ENCODE results near the gene ASPDH. TPM values are rescaled to one million over a fixed set of nuclear protein-coding genes. Genes with fewer than 3 reads are reported as not detected.

Gene ASPDH
- total and polyA plus RNA-seq, 7 experiments from 2014 or later = not detected

DNA sequence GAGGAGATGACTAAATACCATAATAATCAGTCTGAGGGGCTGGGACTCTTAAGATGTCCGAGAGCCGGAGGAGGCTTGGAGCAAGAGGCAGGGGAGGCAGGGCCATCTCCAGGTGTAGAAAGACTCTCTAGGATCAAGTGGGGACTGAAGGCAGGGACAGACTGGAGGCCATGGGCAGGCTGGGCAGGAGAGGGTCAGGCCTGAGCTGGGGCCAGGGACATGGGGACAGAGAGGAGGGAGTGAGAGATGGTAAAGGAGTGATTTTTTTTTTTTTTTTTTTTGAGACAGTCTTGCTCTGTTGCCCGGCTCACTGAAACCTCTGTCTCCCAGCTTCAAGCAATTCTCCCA lies 4.9 kb downstream of the ASPDH start:
- peaks cover 0 to 2% (median 0%) of the 10 kb centered on the region in 11 donors for H3K9me3 Mint-ChIP-seq
- Histone ChIP-seq H3K27ac (ENCODE audit: low read depth, low read length) (peak overlapping the region; percentile 18), H3K9me3 (ENCODE audit: control insufficient read depth in 2 of 3, low read length in 3 of 3) (no peaks in the 10 kb centered on the region), H3K36me3 (ENCODE audit: control insufficient read depth in 2 of 3, insufficient read depth in 3 of 3, low read length in 3 of 3) (peaks cover 0 to 6% (median 0%) of the 10 kb centered on the region in 3 experiments), H3K4me1 (ENCODE audit: control insufficient read depth in 2 of 2, insufficient read depth in 2 of 2, low read length in 2 of 2) (peaks cover 7 to 16% of the 10 kb centered on the region in 2 donors), H3K27me3 (ENCODE audit: control insufficient read depth in 2 of 2, insufficient read depth in 2 of 2, low read length in 2 of 2) (no peaks in the 10 kb centered on the region), H3K4me3 (ENCODE audit: low read length) (no peak overlapping the region)
- H3K27ac Mint-ChIP-seq = peak overlapping the region; percentile 9 to 86 (median 64)
- intact Hi-C loops (cut with micrococcal nuclease) = no loop called here
- no peak for DNase-seq
- peaks cover 0 to 27% (median 19%) of the 10 kb centered on the region in 7 donors for H3K4me1 Mint-ChIP-seq
- H3K27me3 Mint-ChIP-seq = peaks cover 0 to 5% (median 0%) of the 10 kb centered on the region in 5 donors
- ATAC-seq = no peak
- H3K4me3 Mint-ChIP-seq = peak overlapping the region in 5 of 10 donors; percentile 26 to 77 (median 44)
- H3K36me3 Mint-ChIP-seq = peaks cover 0 to 10% (median 0%) of the 10 kb centered on the region in 5 donors
- ChIA-PET CTCF (no interaction called here), POLR2A (interaction anchor here (0.5 kb wide), 1 partner anchor 8 kb away, joined by 3 read pairs; no protein-coding TSS in a partner anchor)

DNA sequence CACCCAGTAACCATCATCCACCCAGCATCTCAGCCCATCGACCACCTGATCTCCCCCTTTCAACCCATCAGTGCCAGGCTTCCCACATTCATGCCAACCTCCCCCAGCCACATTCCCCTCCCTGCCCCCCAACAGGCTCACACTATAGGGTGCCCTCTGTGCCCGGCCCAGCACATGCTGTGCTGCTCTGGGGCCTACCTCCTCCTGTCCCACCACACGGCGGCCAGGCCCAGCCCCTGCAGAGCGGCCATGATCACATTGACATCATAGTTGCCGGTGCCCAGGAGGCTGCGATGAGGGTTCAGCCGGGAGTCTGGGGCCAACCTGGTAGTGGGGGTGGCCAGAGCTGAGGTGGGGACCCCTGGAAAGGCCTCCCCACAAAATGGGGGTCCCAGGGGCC lies 6.3 kb downstream of the ASPDH start:
- ChIA-PET POLR2A (no interaction called here), CTCF (no interaction called here)
- no peak overlapping the region for H3K27ac ChIP-seq (ENCODE audit: low read depth, low read length)
- H3K4me1 ChIP-seq (ENCODE audit: control insufficient read depth in 2 of 2, insufficient read depth in 2 of 2, low read length in 2 of 2) = peaks cover 7 to 16% of the 10 kb centered on the region in 2 donors
- H3K36me3 ChIP-seq (ENCODE audit: control insufficient read depth in 2 of 3, insufficient read depth in 3 of 3, low read length in 3 of 3) = peaks cover 0 to 6% (median 0%) of the 10 kb centered on the region in 3 experiments
- H3K4me3 Mint-ChIP-seq = no peak overlapping the region
- H3K27me3 Mint-ChIP-seq = peaks cover 0 to 2% (median 0%) of the 10 kb centered on the region in 5 donors
- H3K9me3 ChIP-seq (ENCODE audit: control insufficient read depth in 2 of 3, low read length in 3 of 3) = no peaks in the 10 kb centered on the region
- intact Hi-C loops (cut with micrococcal nuclease) = no loop called here
- H3K9me3 Mint-ChIP-seq = peaks cover 0 to 2% (median 0%) of the 10 kb centered on the region in 11 donors
- H3K27ac Mint-ChIP-seq = peak overlapping the region in 1 of 9 donors; percentile 62
- peaks cover 0 to 25% (median 19%) of the 10 kb centered on the region in 7 donors for H3K4me1 Mint-ChIP-seq
- ATAC-seq (no peak), DNase-seq (no peak)
- H3K36me3 Mint-ChIP-seq = peaks cover 0 to 10% (median 0%) of the 10 kb centered on the region in 5 donors
- no peaks in the 10 kb centered on the region for H3K27me3 ChIP-seq (ENCODE audit: control insufficient read depth in 2 of 2, insufficient read depth in 2 of 2, low read length in 2 of 2)
- H3K4me3 ChIP-seq (ENCODE audit: low read length) = no peak overlapping the region

DNA sequence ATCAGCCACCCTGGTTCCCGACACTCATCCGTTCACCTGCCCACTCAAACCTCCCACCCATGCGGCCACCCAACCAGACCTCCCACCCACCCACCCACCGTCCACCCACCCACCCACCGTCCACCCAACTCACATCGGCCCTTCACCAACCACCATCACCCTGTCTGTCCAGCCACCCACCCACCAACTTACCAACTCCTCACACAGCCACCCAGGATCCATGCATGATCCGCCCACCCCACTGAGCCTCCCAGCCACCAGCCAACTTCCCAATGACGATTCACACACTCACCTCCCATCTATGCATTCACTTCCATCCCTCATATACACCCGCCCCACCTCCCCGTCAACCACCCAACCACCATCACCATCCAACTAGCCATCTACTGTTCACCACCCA lies 7.0 kb downstream of the ASPDH start:
- DNase-seq = no peak
- Histone ChIP-seq H3K9me3 (ENCODE audit: control insufficient read depth in 2 of 3, low read length in 3 of 3) (no peaks in the 10 kb centered on the region), H3K27me3 (ENCODE audit: control insufficient read depth in 2 of 2, insufficient read depth in 2 of 2, low read length in 2 of 2) (no peaks in the 10 kb centered on the region), H3K27ac (ENCODE audit: low read depth, low read length) (no peak overlapping the region), H3K4me1 (ENCODE audit: control insufficient read depth in 2 of 2, insufficient read depth in 2 of 2, low read length in 2 of 2) (peaks cover 3 to 10% of the 10 kb centered on the region in 2 donors), H3K36me3 (ENCODE audit: control insufficient read depth in 2 of 3, insufficient read depth in 3 of 3, low read length in 3 of 3) (peaks cover 0 to 6% (median 0%) of the 10 kb centered on the region in 3 experiments), H3K4me3 (ENCODE audit: low read length) (no peak overlapping the region)
- CTCF ChIA-PET = no interaction called here
- H3K36me3 Mint-ChIP-seq = peaks cover 0 to 8% (median 0%) of the 10 kb centered on the region in 5 donors
- H3K9me3 Mint-ChIP-seq = peaks cover 0 to 2% (median 0%) of the 10 kb centered on the region in 11 donors
- intact Hi-C loops (cut with micrococcal nuclease) = no loop called here
- peaks cover 0 to 2% (median 0%) of the 10 kb centered on the region in 5 donors for H3K27me3 Mint-ChIP-seq
- no peak overlapping the region for H3K4me3 Mint-ChIP-seq
- POLR2A ChIA-PET = no interaction called here
- peaks cover 0 to 24% (median 16%) of the 10 kb centered on the region in 7 donors for H3K4me1 Mint-ChIP-seq
- ATAC-seq = no peak
- H3K27ac Mint-ChIP-seq = no peak overlapping the region

DNA sequence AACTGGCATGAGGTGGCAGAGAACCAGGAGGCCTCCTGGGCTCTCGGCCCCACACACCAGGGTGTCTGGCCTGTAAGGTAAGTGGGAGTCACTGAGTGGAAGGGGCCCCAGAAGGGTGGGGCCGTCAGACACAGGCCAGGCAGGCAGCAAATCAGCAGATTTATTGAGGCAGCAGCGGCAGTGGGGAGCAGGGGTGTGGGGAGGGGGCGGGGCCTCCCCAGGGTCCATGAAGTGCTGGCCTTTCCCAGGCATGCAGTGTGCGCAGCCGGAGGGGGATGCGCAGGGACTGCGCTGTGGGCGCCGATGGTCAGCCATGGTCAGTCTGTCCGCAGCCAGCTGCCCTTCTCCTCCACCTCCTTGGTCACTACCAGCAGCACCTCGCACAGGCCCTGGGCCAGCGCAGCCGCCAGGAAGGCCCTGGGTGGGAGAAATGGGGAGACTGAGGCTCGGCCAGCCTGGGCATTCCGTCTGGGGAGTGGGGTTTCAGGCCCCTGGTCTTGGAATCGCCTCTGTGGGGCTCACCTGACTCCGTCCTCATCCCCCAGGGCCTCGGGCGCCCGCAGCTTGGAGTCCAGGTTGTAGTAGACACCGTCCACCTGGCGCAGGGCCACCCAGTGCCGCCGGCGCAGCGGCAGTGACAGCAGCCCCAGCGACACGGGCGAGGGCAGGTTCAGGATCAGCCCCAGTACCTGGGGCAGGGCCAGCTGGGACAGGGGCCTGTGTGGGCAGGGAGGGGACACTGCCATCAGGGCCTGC lies 7.7 kb downstream of the ASPDH start:
- intact Hi-C loops (cut with micrococcal nuclease) = no loop called here
- ChIA-PET POLR2A (no interaction called here), CTCF (no interaction called here)
- Histone ChIP-seq H3K4me1 (ENCODE audit: control insufficient read depth in 2 of 2, insufficient read depth in 2 of 2, low read length in 2 of 2) (peaks cover 0 to 9% of the 10 kb centered on the region in 2 donors), H3K4me3 (ENCODE audit: low read length) (no peak overlapping the region), H3K27me3 (ENCODE audit: control insufficient read depth in 2 of 2, insufficient read depth in 2 of 2, low read length in 2 of 2) (no peaks in the 10 kb centered on the region), H3K9me3 (ENCODE audit: control insufficient read depth in 2 of 3, low read length in 3 of 3) (no peaks in the 10 kb centered on the region), H3K36me3 (ENCODE audit: control insufficient read depth in 2 of 3, insufficient read depth in 3 of 3, low read length in 3 of 3) (peaks cover 0 to 6% (median 0%) of the 10 kb centered on the region in 3 experiments), H3K27ac (ENCODE audit: low read depth, low read length) (no peak overlapping the region)
- Mint-ChIP-seq H3K4me1 (peaks cover 0 to 20% (median 10%) of the 10 kb centered on the region in 7 donors), H3K27me3 (no peaks in the 10 kb centered on the region), H3K36me3 (peaks cover 0 to 8% (median 0%) of the 10 kb centered on the region in 5 donors), H3K27ac (no peak overlapping the region), H3K9me3 (no peaks in the 10 kb centered on the region), H3K4me3 (no peak overlapping the region)
- DNase-seq = no peak
- ATAC-seq = no peak

DNA sequence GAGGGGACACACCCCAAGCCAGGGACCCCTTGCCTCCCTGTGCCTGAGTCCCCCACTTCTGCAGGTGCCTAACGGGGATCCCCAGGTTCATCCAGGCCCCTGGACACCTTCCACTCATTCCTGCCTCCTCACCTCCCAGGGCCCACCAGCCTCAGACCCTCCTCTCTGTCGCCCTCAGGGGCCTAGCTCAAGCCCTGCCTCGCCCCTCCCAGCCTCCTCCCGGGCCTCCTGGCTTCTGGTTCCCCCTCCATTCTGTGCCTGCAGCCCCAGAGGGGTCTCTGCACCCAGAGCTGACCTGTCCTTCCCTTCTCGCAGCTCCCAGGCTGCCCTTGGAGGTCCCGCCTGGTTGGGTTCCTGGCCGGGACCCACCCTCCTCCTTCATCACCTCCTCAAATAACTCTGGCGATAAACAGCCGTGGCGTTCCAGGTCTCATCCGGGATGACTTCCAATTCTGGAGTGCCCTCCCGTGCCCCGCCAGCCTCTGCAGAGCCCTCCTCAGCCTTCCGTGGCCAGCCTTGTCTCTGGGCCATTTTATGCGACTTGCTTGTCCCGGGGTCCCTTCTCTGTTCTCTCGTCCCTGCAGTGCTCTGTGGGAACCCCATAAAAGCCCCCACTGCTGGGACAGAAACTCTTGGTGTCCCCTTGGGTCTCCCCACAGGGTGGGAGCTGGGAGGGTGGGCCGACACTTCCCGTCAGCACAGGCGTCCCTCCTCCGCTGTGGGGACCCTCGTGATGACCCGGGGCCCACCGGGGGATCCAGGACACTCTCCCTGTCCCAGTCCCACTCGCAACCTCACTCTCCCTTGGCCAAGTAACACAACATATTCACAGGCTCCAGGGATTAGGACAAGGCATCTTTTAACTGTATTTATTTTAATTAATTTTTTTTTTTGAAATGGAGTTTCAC lies 11.9 kb downstream of the ASPDH start:
- Mint-ChIP-seq H3K36me3 (peaks cover 0 to 3% (median 0%) of the 10 kb centered on the region in 5 donors), H3K27me3 (no peaks in the 10 kb centered on the region), H3K4me1 (peaks cover 0 to 5% (median 0%) of the 10 kb centered on the region in 7 donors), H3K9me3 (no peaks in the 10 kb centered on the region), H3K4me3 (no peak overlapping the region), H3K27ac (peak overlapping the region in 2 of 9 donors; percentile 40 to 55)
- H3K36me3 ChIP-seq (ENCODE audit: control insufficient read depth in 2 of 3, insufficient read depth in 3 of 3, low read length in 3 of 3) = peaks cover 0 to 6% (median 0%) of the 10 kb centered on the region in 3 experiments
- H3K4me3 ChIP-seq (ENCODE audit: low read length) = no peak overlapping the region
- no peaks in the 10 kb centered on the region for H3K4me1 ChIP-seq (ENCODE audit: control insufficient read depth in 2 of 2, insufficient read depth in 2 of 2, low read length in 2 of 2)
- ATAC-seq = no peak
- DNase-seq = no peak
- intact Hi-C loops (cut with micrococcal nuclease) = no loop called here
- POLR2A ChIA-PET = no interaction called here
- H3K9me3 ChIP-seq (ENCODE audit: control insufficient read depth in 2 of 3, low read length in 3 of 3) = no peaks in the 10 kb centered on the region
- CTCF ChIA-PET = no interaction called here
- no peaks in the 10 kb centered on the region for H3K27me3 ChIP-seq (ENCODE audit: control insufficient read depth in 2 of 2, insufficient read depth in 2 of 2, low read length in 2 of 2)
- H3K27ac ChIP-seq (ENCODE audit: low read depth, low read length) = no peak overlapping the region

DNA sequence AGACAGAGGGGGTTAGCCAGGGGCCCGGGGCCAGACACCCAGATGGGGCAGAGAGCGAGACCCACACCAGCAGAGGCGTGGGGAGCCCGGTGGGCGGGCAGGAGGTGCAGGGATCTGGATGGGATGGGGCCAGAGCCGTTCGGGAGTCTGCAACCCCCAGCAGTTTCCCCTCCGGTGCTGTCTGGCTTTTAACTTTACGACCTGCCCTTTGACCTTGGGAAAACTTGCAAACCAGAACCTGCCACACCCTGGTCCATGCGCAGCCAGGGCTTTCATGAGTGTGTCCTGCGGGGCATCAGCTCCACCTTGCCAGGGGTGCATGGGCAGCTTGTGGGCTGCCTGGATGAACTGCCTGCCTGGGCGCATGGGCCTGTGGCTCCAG lies 12.5 kb downstream of the ASPDH start:
- Mint-ChIP-seq H3K4me1 (peaks cover 0 to 6% (median 0%) of the 10 kb centered on the region in 7 donors), H3K36me3 (peaks cover 0 to 5% (median 0%) of the 10 kb centered on the region in 5 donors), H3K4me3 (no peak overlapping the region), H3K9me3 (no peaks in the 10 kb centered on the region), H3K27me3 (no peaks in the 10 kb centered on the region), H3K27ac (no peak overlapping the region)
- Histone ChIP-seq H3K4me1 (ENCODE audit: control insufficient read depth in 2 of 2, insufficient read depth in 2 of 2, low read length in 2 of 2) (no peaks in the 10 kb centered on the region), H3K27ac (ENCODE audit: low read depth, low read length) (no peak overlapping the region), H3K9me3 (ENCODE audit: control insufficient read depth in 2 of 3, low read length in 3 of 3) (no peaks in the 10 kb centered on the region), H3K27me3 (ENCODE audit: control insufficient read depth in 2 of 2, insufficient read depth in 2 of 2, low read length in 2 of 2) (no peaks in the 10 kb centered on the region), H3K4me3 (ENCODE audit: low read length) (no peak overlapping the region), H3K36me3 (ENCODE audit: control insufficient read depth in 2 of 3, insufficient read depth in 3 of 3, low read length in 3 of 3) (peaks cover 0 to 6% (median 0%) of the 10 kb centered on the region in 3 experiments)
- DNase-seq = no peak
- no peak for ATAC-seq
- ChIA-PET CTCF (no interaction called here), POLR2A (interaction anchor here (0.7 kb wide), 1 partner anchor 8 kb away, joined by 3 read pairs; no protein-coding TSS in a partner anchor)
- intact Hi-C loops (cut with micrococcal nuclease) = no loop called here

Data from naive thymus-derived CD4-positive, alpha-beta T cell (primary cell).